Epithelial cell of proximal tubule (primary cell): Measurements from ENCODE around the gene ZNF610. TPM values are rescaled to one million over a fixed set of nuclear protein-coding genes. Genes with fewer than 3 reads are reported as not detected.

Experiments
- DNase-seq: peaks from one replicate; pipeline ENCODE4 v3.0.0-alpha.2; 2011; ENCODE audit warnings: low read depth
- H3K4me3 ChIP-seq: 2 replicates; pipeline ENCODE4 v1.5.1; 2011; ENCODE audit warnings: low read depth, mild to moderate bottlenecking, low read length
- CTCF ChIP-seq: conservative IDR thresholded peaks from 2 replicates; pipeline ENCODE4 v1.5.1; 2012; ENCODE audit warnings: low read depth, mild to moderate bottlenecking, low read length
- total RNA-seq: library from RNA; depleted of rRNA; stranded (reverse); fragments of >200 nt; gene quantifications from 2 replicates; pipeline ENCODE4 v1.2.3, GENCODE V29; 2015

The ZNF610 gene
- total RNA-seq, 1 donor from 2014 or later = 1.3 TPM

GRCh38 chr19:52398081-52398441, 62.0 kb downstream of the ZNF610 start:
- no peak for TF ChIP-seq CTCF
- peak overlapping the region; percentile 75 for H3K4me3 ChIP-seq
- DNase-seq = no peak

GRCh38 chr19:52410276-52410675, 74.2 kb downstream of the ZNF610 start:
- no peak for DNase-seq
- no peak for TF ChIP-seq CTCF
- H3K4me3 ChIP-seq = no peak overlapping the region

GRCh38 chr19:52415711-52416110, 79.7 kb downstream of the ZNF610 start:
- no peak overlapping the region for H3K4me3 ChIP-seq
- no peak for DNase-seq
- no peak for TF ChIP-seq CTCF

Other genes starting within 250 kb of the ZNF610 start
- 3.3 and 5.0 TPM in 2 replicates for gene ZNF841, start 240.5 kb upstream of the ZNF610 start, total RNA-seq
- 3.5 and 3.6 TPM in 2 replicates for gene ZNF616, start 196.3 kb upstream of the ZNF610 start, total RNA-seq
- gene ZNF836, start 164.6 kb upstream of the ZNF610 start, total RNA-seq = 3.0 and 6.8 TPM in 2 replicates
- gene PPP2R1A, start 146.2 kb upstream of the ZNF610 start, total RNA-seq = 329 and 367 TPM in 2 replicates
- gene ZNF766, start 66.7 kb upstream of the ZNF610 start, total RNA-seq = 5.3 and 11.9 TPM in 2 replicates
- 8.0 and 20.8 TPM in 2 replicates for gene ZNF480, start 39.1 kb upstream of the ZNF610 start, total RNA-seq
- 16.7 and 22.8 TPM in 2 replicates for gene ZNF880, start 33.7 kb downstream of the ZNF610 start, total RNA-seq
- 10.0 and 10.6 TPM in 2 replicates for gene ZNF528, start 61.6 kb downstream of the ZNF610 start, total RNA-seq
- gene ZNF534, start 92.9 kb downstream of the ZNF610 start, total RNA-seq = 0.07 TPM in 1 of 2 replicates, not detected in the other
- 1.6 and 2.3 TPM in 2 replicates for gene ZNF578, start 117.3 kb downstream of the ZNF610 start, total RNA-seq
- 5.5 and 13.3 TPM in 2 replicates for gene ZNF808, start 191.4 kb downstream of the ZNF610 start, total RNA-seq
- gene ZNF701, start 234.0 kb downstream of the ZNF610 start, total RNA-seq = 7.6 and 8.8 TPM in 2 replicates